Stomach (tissue), 4 donors: ENCODE data around the gene BBIP1.

ENCODE experiments used
- CTCF ChIP-seq, 7 experiments: fragments of 450-650 bp in 4 of 7; fragments of 200-600 bp in 3 of 7; sonication (generic) in 3 of 7; IDR thresholded peaks; one replicate each; pipeline ENCODE4 v1.5.1; 2016 to 2019; ENCODE audit warnings: antibody characterized with exemption in 7 of 7, control low read depth in 2 of 7, mild to moderate bottlenecking in 1 of 7
- EP300 ChIP-seq: sonication (generic); formaldehyde crosslinking; IDR thresholded peaks from one replicate; pipeline ENCODE4 v1.6.1; 2017; ENCODE audit warnings: antibody characterized with exemption
- POLR2A ChIP-seq, 4 donors: fragments of 450-650 bp; IDR thresholded peaks; one replicate each; pipeline ENCODE4 v1.6.1; 2016; ENCODE audit warnings: antibody characterized with exemption in 4 of 4, control low read depth in 2 of 4, mild to moderate bottlenecking in 1 of 4, moderate library complexity in 1 of 4
- POLR2AphosphoS5 ChIP-seq, 3 donors: sonication (generic); formaldehyde crosslinking; IDR thresholded peaks; one replicate each; pipeline ENCODE4 v1.6.1; 2016; ENCODE audit warnings: antibody characterized with exemption in 3 of 3

GRCh38 chr10:110901954-110902819 is 16.8 kb downstream of the BBIP1 start:
- no peak for TF ChIP-seq CTCF (IDR thresholded peaks at IDR 0.05)
- no peak for TF ChIP-seq POLR2A (IDR thresholded peaks at IDR 0.05)
- peak in 1 of 3 donors; percentile 57 for TF ChIP-seq POLR2AphosphoS5 (IDR thresholded peaks at IDR 0.05)
- no peak for TF ChIP-seq EP300
